ENCODE measurements around the gene TBC1D22A. TPM values are rescaled to one million over a fixed set of nuclear protein-coding genes. Genes with fewer than 3 reads are reported as not detected.

Gene TBC1D22A
- total RNA-seq, 4 donors from 2014 or later: 31.2 to 111 (median 41.8) TPM

- in situ Hi-C loops (cut with MboI; ENCODE audit: low pct_ligation_motif_present in 1 of 4, low pct_unique_long_range_greater_than_20kb in 1 of 4, low sequenced_read_pairs in 3 of 4): loop anchor here in 1 of 4 donors (25.0 kb wide), 1 partner anchor 165 kb away; no protein-coding TSS in a partner anchor
- no peaks in the 10 kb centered on the region for H3K36me3 ChIP-seq
- H3K27ac ChIP-seq: no peak overlapping the region
- no peaks in the 10 kb centered on the region for H3K27me3 ChIP-seq
- TF ChIP-seq POLR2A (IDR thresholded peaks at IDR 0.05) (no peak), POLR2AphosphoS5 (IDR thresholded peaks at IDR 0.05) (no peak), EP300 (IDR thresholded peaks at IDR 0.05; ENCODE audit: low read depth) (no peak)
- TF ChIP-seq, protein P1, sequence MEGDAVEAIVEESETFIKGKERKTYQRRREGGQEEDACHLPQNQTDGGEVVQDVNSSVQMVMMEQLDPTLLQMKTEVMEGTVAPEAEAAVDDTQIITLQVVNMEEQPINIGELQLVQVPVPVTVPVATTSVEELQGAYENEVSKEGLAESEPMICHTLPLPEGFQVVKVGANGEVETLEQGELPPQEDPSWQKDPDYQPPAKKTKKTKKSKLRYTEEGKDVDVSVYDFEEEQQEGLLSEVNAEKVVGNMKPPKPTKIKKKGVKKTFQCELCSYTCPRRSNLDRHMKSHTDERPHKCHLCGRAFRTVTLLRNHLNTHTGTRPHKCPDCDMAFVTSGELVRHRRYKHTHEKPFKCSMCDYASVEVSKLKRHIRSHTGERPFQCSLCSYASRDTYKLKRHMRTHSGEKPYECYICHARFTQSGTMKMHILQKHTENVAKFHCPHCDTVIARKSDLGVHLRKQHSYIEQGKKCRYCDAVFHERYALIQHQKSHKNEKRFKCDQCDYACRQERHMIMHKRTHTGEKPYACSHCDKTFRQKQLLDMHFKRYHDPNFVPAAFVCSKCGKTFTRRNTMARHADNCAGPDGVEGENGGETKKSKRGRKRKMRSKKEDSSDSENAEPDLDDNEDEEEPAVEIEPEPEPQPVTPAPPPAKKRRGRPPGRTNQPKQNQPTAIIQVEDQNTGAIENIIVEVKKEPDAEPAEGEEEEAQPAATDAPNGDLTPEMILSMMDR (IDR thresholded peaks at IDR 0.05): no peak
- 80 to 89% methylated on average over 3 of the region's 3 CpGs for WGBS, 2 donors (ENCODE audit: low coverage in 1 of 2)
- no peak for DNase-seq
- no peak overlapping the region for H3K4me3 ChIP-seq
- intact Hi-C loops (cut with DNase I; ENCODE audit: low total_unique reads): no loop called here
- H3K4me1 ChIP-seq: peaks cover 7 to 57% (median 23%) of the 10 kb centered on the region in 4 donors
- H3K9me3 ChIP-seq: no peaks in the 10 kb centered on the region
Measured at GRCh38 chr22:46726986-46727317, 35.5 kb upstream of the TBC1D22A start.

DNA sequence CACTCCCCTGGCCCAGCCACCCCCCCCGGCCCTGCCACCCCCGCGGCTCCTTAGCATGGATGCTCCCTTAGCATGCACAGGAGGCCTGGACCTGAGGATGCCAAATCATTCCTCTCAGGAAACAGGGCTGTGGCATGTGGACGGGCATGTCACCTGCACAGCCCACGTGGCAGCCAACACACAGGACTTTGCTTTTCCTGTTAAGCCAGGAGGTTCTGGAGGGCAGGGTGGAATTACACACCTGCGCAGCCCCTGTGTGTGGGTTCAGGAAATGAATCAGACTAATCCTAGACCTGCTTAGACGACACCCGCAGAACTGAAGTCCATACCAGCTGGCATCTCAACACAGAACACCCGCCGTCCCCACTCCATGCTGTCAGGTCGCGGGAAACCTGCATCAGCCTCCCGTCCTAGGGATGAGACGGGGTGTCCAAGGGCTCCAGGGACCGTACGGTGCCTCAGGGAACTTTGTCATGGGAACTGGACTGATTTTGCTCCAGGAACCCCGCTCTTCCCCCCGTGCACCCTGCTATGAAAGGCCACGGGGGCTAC is 34.6 kb upstream of the TBC1D22A start:
- no peak overlapping the region for H3K27ac ChIP-seq

DNA sequence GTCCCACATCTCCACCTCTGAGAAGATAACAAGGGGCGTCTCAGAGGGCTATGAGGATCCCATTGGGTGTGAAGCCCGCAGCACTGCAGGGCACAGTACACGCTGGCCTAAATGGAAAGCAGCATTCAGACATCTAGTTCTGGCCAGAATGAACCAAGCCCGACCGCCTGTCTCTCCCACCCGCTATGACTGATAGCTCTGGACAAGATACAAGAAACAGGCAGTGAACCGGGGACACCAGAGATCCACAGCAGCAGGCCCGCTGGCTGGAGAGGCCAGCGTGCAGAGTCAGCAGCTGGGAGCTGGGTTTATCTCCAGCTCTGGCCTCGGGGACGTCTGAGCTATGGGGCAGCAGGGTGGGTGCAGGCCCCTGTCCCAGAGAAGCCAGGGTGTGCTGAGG is 34.0 kb upstream of the TBC1D22A start:
- WGBS, 2 donors (ENCODE audit: low coverage in 1 of 2): 87% methylated on average over 10 of the region's 11 CpGs; no CpG with 5 or more reads in 1 of the 2 donors
- no peaks in the 10 kb centered on the region for H3K36me3 ChIP-seq
- H3K4me1 ChIP-seq: peaks cover 10 to 70% (median 28%) of the 10 kb centered on the region in 4 donors
- TF ChIP-seq POLR2A (IDR thresholded peaks at IDR 0.05) (no peak), POLR2AphosphoS5 (IDR thresholded peaks at IDR 0.05) (no peak), EP300 (IDR thresholded peaks at IDR 0.05; ENCODE audit: low read depth) (no peak)
- TF ChIP-seq, protein P1 (IDR thresholded peaks at IDR 0.05): no peak
- H3K27me3 ChIP-seq: no peaks in the 10 kb centered on the region
- no peak for DNase-seq
- in situ Hi-C loops (cut with MboI; ENCODE audit: low pct_ligation_motif_present in 1 of 4, low pct_unique_long_range_greater_than_20kb in 1 of 4, low sequenced_read_pairs in 3 of 4) (loop anchor here in 1 of 4 donors (25.0 kb wide), 1 partner anchor 166 kb away; no protein-coding TSS in a partner anchor), intact Hi-C loops (cut with DNase I; ENCODE audit: low total_unique reads) (no loop called here)
- H3K27ac ChIP-seq: no peak overlapping the region
- no peaks in the 10 kb centered on the region for H3K9me3 ChIP-seq
- H3K4me3 ChIP-seq: no peak overlapping the region

More for the DNA sequence above, 34.6 kb upstream of the TBC1D22A start:
- TF ChIP-seq POLR2AphosphoS5 (IDR thresholded peaks at IDR 0.05): no peak
- TF ChIP-seq POLR2A (IDR thresholded peaks at IDR 0.05): no peak
- no peak for TF ChIP-seq EP300 (IDR thresholded peaks at IDR 0.05; ENCODE audit: low read depth)
- TF ChIP-seq, protein P1 (IDR thresholded peaks at IDR 0.05): no peak
- WGBS, 2 donors (ENCODE audit: low coverage in 1 of 2): 92% methylated on average over 16 of the region's 19 CpGs; no CpG with 5 or more reads in 1 of the 2 donors
- no peaks in the 10 kb centered on the region for H3K36me3 ChIP-seq
- peaks cover 7 to 66% (median 26%) of the 10 kb centered on the region in 4 donors for H3K4me1 ChIP-seq
- no peak for DNase-seq
- H3K9me3 ChIP-seq: no peaks in the 10 kb centered on the region
- intact Hi-C loops (cut with DNase I; ENCODE audit: low total_unique reads) (no loop called here), in situ Hi-C loops (cut with MboI; ENCODE audit: low pct_ligation_motif_present in 1 of 4, low pct_unique_long_range_greater_than_20kb in 1 of 4, low sequenced_read_pairs in 3 of 4) (loop anchor here in 1 of 4 donors (25.0 kb wide), 1 partner anchor 166 kb away; no protein-coding TSS in a partner anchor)
- no peak overlapping the region for H3K4me3 ChIP-seq
- no peaks in the 10 kb centered on the region for H3K27me3 ChIP-seq

GRCh38 chr22:46730568-46731245 is 31.7 kb upstream of the TBC1D22A start:
- Histone ChIP-seq H3K27ac (peak overlapping the region; percentile 32 to 68 (median 61)), H3K36me3 (no peaks in the 10 kb centered on the region), H3K9me3 (no peaks in the 10 kb centered on the region), H3K4me3 (no peak overlapping the region), H3K27me3 (no peaks in the 10 kb centered on the region), H3K4me1 (peaks cover 22 to 92% (median 49%) of the 10 kb centered on the region in 4 donors)
- intact Hi-C loops (cut with DNase I; ENCODE audit: low total_unique reads): no loop called here
- TF ChIP-seq POLR2A (IDR thresholded peaks at IDR 0.05) (no peak), EP300 (IDR thresholded peaks at IDR 0.05; ENCODE audit: low read depth) (no peak), POLR2AphosphoS5 (IDR thresholded peaks at IDR 0.05) (no peak)
- TF ChIP-seq, protein P1 (IDR thresholded peaks at IDR 0.05): no peak
- no peak for DNase-seq
- WGBS, 2 donors (ENCODE audit: low coverage in 1 of 2): 54% methylated on average over 8 of the region's 9 CpGs; no CpG with 5 or more reads in 1 of the 2 donors
- in situ Hi-C loops (cut with MboI; ENCODE audit: low pct_ligation_motif_present in 1 of 4, low pct_unique_long_range_greater_than_20kb in 1 of 4, low sequenced_read_pairs in 3 of 4): loop anchor here in 1 of 4 donors (25.0 kb wide), 1 partner anchor 168 kb away; no protein-coding TSS in a partner anchor

Measured in transverse colon (tissue), 4 donors.